Measurements from ENCODE around the gene ACAD11.
A peak's percentile ranks its signal among the peaks of the same experiment; 100 is the strongest.

ACAD11 gene

GRCh38 chr3:132659365-132660051 is at the start of gene ACAD11:
Gene ACAD11, minus strand, starts transcription at chr3:132659809. Its CDS starts 58 bp downstream, at chr3:132659751.
- no peaks in the 10 kb centered on the region for H3K9me3 ChIP-seq

GRCh38 chr3:132703733-132704132 is 44.1 kb upstream of the ACAD11 start:
- DNase-seq (ENCODE audit: low spot score in 2 of 2) = no peak
- in situ Hi-C loops (cut with MboI; ENCODE audit: low sequenced_read_pairs) = loop anchor here (25.0 kb wide), 1 partner anchor 884 kb away; no protein-coding TSS in a partner anchor
- H3K4me1 ChIP-seq = no peaks in the 10 kb centered on the region
- no peaks in the 10 kb centered on the region for H3K27me3 ChIP-seq (ENCODE audit: low read depth)
- H3K36me3 ChIP-seq (replicated peaks) = peaks cover 26% of the 10 kb centered on the region
- H3K4me3 ChIP-seq = no peak overlapping the region
- no peaks in the 10 kb centered on the region for H3K9me3 ChIP-seq

More at GRCh38 chr3:132659365-132660051, at the start of gene ACAD11:
- in situ Hi-C loops (cut with MboI; ENCODE audit: low sequenced_read_pairs) = no loop called here
- Histone ChIP-seq H3K4me1 (peaks cover 8% of the 10 kb centered on the region), H3K4me3 (peak within 1 kb of the TSS; percentile 82), H3K36me3 (replicated peaks) (no peaks in the 10 kb centered on the region), H3K27me3 (ENCODE audit: low read depth) (no peaks in the 10 kb centered on the region)
- DNase-seq (ENCODE audit: low spot score in 2 of 2) = peak; percentile 78 to 79

GRCh38 chr3:132695422-132695821 is 35.8 kb upstream of the ACAD11 start:
- in situ Hi-C loops (cut with MboI; ENCODE audit: low sequenced_read_pairs) = no loop called here
- Histone ChIP-seq H3K9me3 (no peaks in the 10 kb centered on the region), H3K4me3 (no peak overlapping the region), H3K4me1 (no peaks in the 10 kb centered on the region), H3K27me3 (ENCODE audit: low read depth) (no peaks in the 10 kb centered on the region), H3K36me3 (replicated peaks) (peaks cover 43% of the 10 kb centered on the region)
- DNase-seq (ENCODE audit: low spot score in 2 of 2) = no peak

- in situ Hi-C loops (cut with MboI; ENCODE audit: low sequenced_read_pairs) = no loop called here
Observed at GRCh38 chr3:132694991-132695390, 35.4 kb upstream of the ACAD11 start.

GRCh38 chr3:132690040-132690439 is 30.4 kb upstream of the ACAD11 start:
- no peak for DNase-seq (ENCODE audit: low spot score in 2 of 2)
- peaks cover 52% of the 10 kb centered on the region for H3K36me3 ChIP-seq (replicated peaks)
- no peak overlapping the region for H3K4me3 ChIP-seq
- H3K4me1 ChIP-seq = no peaks in the 10 kb centered on the region
- in situ Hi-C loops (cut with MboI; ENCODE audit: low sequenced_read_pairs) = no loop called here
- no peaks in the 10 kb centered on the region for H3K27me3 ChIP-seq (ENCODE audit: low read depth)
- no peaks in the 10 kb centered on the region for H3K9me3 ChIP-seq

More at GRCh38 chr3:132694991-132695390, 35.4 kb upstream of the ACAD11 start:
- Histone ChIP-seq H3K4me3 (no peak overlapping the region), H3K27me3 (ENCODE audit: low read depth) (no peaks in the 10 kb centered on the region), H3K4me1 (no peaks in the 10 kb centered on the region), H3K9me3 (no peaks in the 10 kb centered on the region), H3K36me3 (replicated peaks) (peaks cover 42% of the 10 kb centered on the region)
- no peak for DNase-seq (ENCODE audit: low spot score in 2 of 2)

- no peak for DNase-seq (ENCODE audit: low spot score in 2 of 2)
- Histone ChIP-seq H3K9me3 (no peaks in the 10 kb centered on the region), H3K27me3 (ENCODE audit: low read depth) (no peaks in the 10 kb centered on the region), H3K4me3 (no peak overlapping the region), H3K36me3 (replicated peaks) (peaks cover 35% of the 10 kb centered on the region), H3K4me1 (no peaks in the 10 kb centered on the region)
- in situ Hi-C loops (cut with MboI; ENCODE audit: low sequenced_read_pairs) = no loop called here
Observed at GRCh38 chr3:132682201-132682600, 22.6 kb upstream of the ACAD11 start.

- H3K4me3 ChIP-seq = no peak overlapping the region
- in situ Hi-C loops (cut with MboI; ENCODE audit: low sequenced_read_pairs) = no loop called here
- H3K9me3 ChIP-seq = no peaks in the 10 kb centered on the region
- H3K4me1 ChIP-seq = no peaks in the 10 kb centered on the region
- DNase-seq (ENCODE audit: low spot score in 2 of 2) = no peak
- H3K36me3 ChIP-seq (replicated peaks) = peaks cover 43% of the 10 kb centered on the region
- H3K27me3 ChIP-seq (ENCODE audit: low read depth) = no peaks in the 10 kb centered on the region
Observed at GRCh38 chr3:132681421-132681820, 21.8 kb upstream of the ACAD11 start.

GRCh38 chr3:132679911-132680310 is 20.3 kb upstream of the ACAD11 start:
- H3K9me3 ChIP-seq = no peaks in the 10 kb centered on the region
- no peak for DNase-seq (ENCODE audit: low spot score in 2 of 2)
- in situ Hi-C loops (cut with MboI; ENCODE audit: low sequenced_read_pairs) = no loop called here
- H3K27me3 ChIP-seq (ENCODE audit: low read depth) = no peaks in the 10 kb centered on the region
- no peak overlapping the region for H3K4me3 ChIP-seq
- peaks cover 58% of the 10 kb centered on the region for H3K36me3 ChIP-seq (replicated peaks)
- H3K4me1 ChIP-seq = no peaks in the 10 kb centered on the region

- in situ Hi-C loops (cut with MboI; ENCODE audit: low sequenced_read_pairs) = no loop called here
- H3K36me3 ChIP-seq (replicated peaks) = peaks cover 69% of the 10 kb centered on the region
- H3K4me1 ChIP-seq = peaks cover 3% of the 10 kb centered on the region; the same call in 1 of the 2 replicates
- no peaks in the 10 kb centered on the region for H3K9me3 ChIP-seq
- no peak overlapping the region for H3K4me3 ChIP-seq
- H3K27me3 ChIP-seq (ENCODE audit: low read depth) = no peaks in the 10 kb centered on the region
- DNase-seq (ENCODE audit: low spot score in 2 of 2) = no peak
Observed at GRCh38 chr3:132675408-132675807, 15.8 kb upstream of the ACAD11 start.

- in situ Hi-C loops (cut with MboI; ENCODE audit: low sequenced_read_pairs) = no loop called here
- peaks cover 3% of the 10 kb centered on the region; the same call in 1 of the 2 replicates for H3K4me1 ChIP-seq
- H3K36me3 ChIP-seq (replicated peaks) = peaks cover 39% of the 10 kb centered on the region
- H3K9me3 ChIP-seq = no peaks in the 10 kb centered on the region
- H3K27me3 ChIP-seq (ENCODE audit: low read depth) = no peaks in the 10 kb centered on the region
- H3K4me3 ChIP-seq = no peak overlapping the region
- no peak for DNase-seq (ENCODE audit: low spot score in 2 of 2)
Observed at GRCh38 chr3:132669256-132669777, 9.7 kb upstream of the ACAD11 start.

- H3K9me3 ChIP-seq = no peaks in the 10 kb centered on the region
- no peak overlapping the region for H3K4me3 ChIP-seq
- H3K4me1 ChIP-seq = no peaks in the 10 kb centered on the region
- H3K36me3 ChIP-seq (replicated peaks) = peaks cover 12% of the 10 kb centered on the region
- in situ Hi-C loops (cut with MboI; ENCODE audit: low sequenced_read_pairs) = no loop called here
- H3K27me3 ChIP-seq (ENCODE audit: low read depth) = no peaks in the 10 kb centered on the region
- no peak for DNase-seq (ENCODE audit: low spot score in 2 of 2)
Observed at GRCh38 chr3:132665230-132665745, 5.7 kb upstream of the ACAD11 start.

GRCh38 chr3:132662212-132662611 is 2.6 kb upstream of the ACAD11 start:
- no peak for DNase-seq (ENCODE audit: low spot score in 2 of 2)
- Histone ChIP-seq H3K4me1 (peaks cover 8% of the 10 kb centered on the region), H3K9me3 (no peaks in the 10 kb centered on the region), H3K27me3 (ENCODE audit: low read depth) (no peaks in the 10 kb centered on the region), H3K36me3 (replicated peaks) (peaks cover 5% of the 10 kb centered on the region; the same call in 1 of the 2 replicates), H3K4me3 (peak overlapping the region; percentile 82; the same call in 1 of the 2 replicates)
- in situ Hi-C loops (cut with MboI; ENCODE audit: low sequenced_read_pairs) = no loop called here

- no peaks in the 10 kb centered on the region for H3K27me3 ChIP-seq (ENCODE audit: low read depth)
- in situ Hi-C loops (cut with MboI; ENCODE audit: low sequenced_read_pairs) = no loop called here
- H3K36me3 ChIP-seq (replicated peaks) = no peaks in the 10 kb centered on the region
- H3K4me1 ChIP-seq = peaks cover 8% of the 10 kb centered on the region
- H3K9me3 ChIP-seq = no peaks in the 10 kb centered on the region
- DNase-seq (ENCODE audit: low spot score in 2 of 2) = no peak
- peak overlapping the region; percentile 82 for H3K4me3 ChIP-seq
Observed at GRCh38 chr3:132661101-132661500, 1.5 kb upstream of the ACAD11 start.

GRCh38 chr3:132660811-132661070 is 1.1 kb upstream of the ACAD11 start:
- H3K9me3 ChIP-seq = no peaks in the 10 kb centered on the region
- peak in 1 of 2 experiments; percentile 6 for DNase-seq (ENCODE audit: low spot score in 2 of 2)
- peaks cover 8% of the 10 kb centered on the region for H3K4me1 ChIP-seq
- H3K4me3 ChIP-seq = peak overlapping the region; percentile 82
- H3K36me3 ChIP-seq (replicated peaks) = no peaks in the 10 kb centered on the region
- H3K27me3 ChIP-seq (ENCODE audit: low read depth) = no peaks in the 10 kb centered on the region
- in situ Hi-C loops (cut with MboI; ENCODE audit: low sequenced_read_pairs) = no loop called here
